ENCODE data around the gene GCH1. TPM values are rescaled to one million over a fixed set of nuclear protein-coding genes. Genes with fewer than 3 reads are reported as not detected.
"Not testable (repeated sequence)": the region's sequence is repeated elsewhere in the genome, so short reads cannot be mapped to it uniquely, and the experiment has no call there.

GCH1 gene
- total and polyA plus RNA-seq, 7 experiments from 2014 or later: 21.4 to 64.1 (median 23.2) TPM

GRCh38 chr14:54901380-54902142 lies 1.1 kb downstream of the GCH1 start:
- Mint-ChIP-seq H3K4me1 (peaks cover 9 to 38% (median 31%) of the 10 kb centered on the region in 7 donors), H3K27ac (peak overlapping the region; percentile 66 to 95 (median 88)), H3K9me3 (no peaks in the 10 kb centered on the region), H3K27me3 (no peaks in the 10 kb centered on the region), H3K36me3 (peaks cover 0 to 21% (median 3%) of the 10 kb centered on the region in 5 donors), H3K4me3 (peak overlapping the region; percentile 82 to 94 (median 90))
- Histone ChIP-seq H3K27ac (ENCODE audit: low read depth, low read length) (peak overlapping the region; percentile 88), H3K4me1 (ENCODE audit: control insufficient read depth in 2 of 2, insufficient read depth in 2 of 2, low read length in 2 of 2) (peaks cover 0 to 9% of the 10 kb centered on the region in 2 donors), H3K4me3 (ENCODE audit: low read length) (peak overlapping the region; percentile 99), H3K36me3 (ENCODE audit: control insufficient read depth in 2 of 3, insufficient read depth in 3 of 3, low read length in 3 of 3) (no peaks in the 10 kb centered on the region), H3K9me3 (ENCODE audit: control insufficient read depth in 2 of 3, low read length in 3 of 3) (no peaks in the 10 kb centered on the region), H3K27me3 (ENCODE audit: control insufficient read depth in 2 of 2, insufficient read depth in 2 of 2, low read length in 2 of 2) (no peaks in the 10 kb centered on the region)
- ChIA-PET POLR2A (interaction anchor here (0.6 to 1.9 kb wide), 7 partner anchors 20 to 415 kb away, joined by 3 to 23 read pairs (median 4); partner anchors contain the start of genes SOCS4 and WDHD1), CTCF (interaction anchor here (0.7 to 2.4 kb wide), 4 partner anchors 20 to 124 kb away, joined by 3 to 12 read pairs (median 5); no protein-coding TSS in a partner anchor)
- intact Hi-C loops (cut with micrococcal nuclease): loop anchor here (1.0 to 10.0 kb wide), 20 partner anchors 8 to 1747 kb away; partner anchors contain the start of genes CGRRF1 (in 2 of the 2), CNIH1 (in 2 of the 2), DLGAP5 (in 2 of the 2) and FBXO34 (in 2 of the 2)
- no peak for ATAC-seq
- peak in 4 of 9 donors; percentile 6 to 29 (median 18) for DNase-seq

- peaks cover 0 to 9% of the 10 kb centered on the region in 2 donors for H3K4me1 ChIP-seq (ENCODE audit: control insufficient read depth in 2 of 2, insufficient read depth in 2 of 2, low read length in 2 of 2)
- intact Hi-C loops (cut with micrococcal nuclease): no loop called here
- H3K4me3 ChIP-seq (ENCODE audit: low read length): no peak overlapping the region
- DNase-seq: no peak
- POLR2A ChIA-PET: interaction anchor here (0.6 to 1.6 kb wide), 4 partner anchors 9 to 94 kb away, joined by 3 to 8 read pairs (median 3); no protein-coding TSS in a partner anchor
- H3K4me1 Mint-ChIP-seq: peaks cover 16 to 50% (median 42%) of the 10 kb centered on the region in 7 donors
- peak overlapping the region in 4 of 9 donors; percentile 41 to 72 (median 60) for H3K27ac Mint-ChIP-seq
- H3K4me3 Mint-ChIP-seq: peak overlapping the region in 4 of 10 donors; percentile 7 to 35 (median 22)
- H3K27ac ChIP-seq (ENCODE audit: low read depth, low read length): no peak overlapping the region
- CTCF ChIA-PET: interaction anchor here (0.6 to 1.7 kb wide), 6 partner anchors 16 to 125 kb away, joined by 3 to 12 read pairs (median 4); no protein-coding TSS in a partner anchor
- H3K27me3 Mint-ChIP-seq: no peaks in the 10 kb centered on the region
- H3K36me3 ChIP-seq (ENCODE audit: control insufficient read depth in 2 of 3, insufficient read depth in 3 of 3, low read length in 3 of 3): no peaks in the 10 kb centered on the region
- no peak for ATAC-seq
- H3K9me3 ChIP-seq (ENCODE audit: control insufficient read depth in 2 of 3, low read length in 3 of 3): no peaks in the 10 kb centered on the region
- H3K27me3 ChIP-seq (ENCODE audit: control insufficient read depth in 2 of 2, insufficient read depth in 2 of 2, low read length in 2 of 2): no peaks in the 10 kb centered on the region
- H3K9me3 Mint-ChIP-seq: no peaks in the 10 kb centered on the region
- H3K36me3 Mint-ChIP-seq: peaks cover 0 to 12% (median 3%) of the 10 kb centered on the region in 5 donors
These were observed 3.1 kb downstream of the GCH1 start for GRCh38 chr14:54899573-54899972.

- DNase-seq: not testable (repeated sequence)
- H3K27ac Mint-ChIP-seq: peak overlapping the region in 4 of 9 donors; percentile 1 to 36 (median 18)
- POLR2A ChIA-PET: interaction anchor here (0.6 to 1.6 kb wide), 4 partner anchors 11 to 117 kb away, joined by 3 to 8 read pairs (median 3); no protein-coding TSS in a partner anchor
These were observed 4.6 kb downstream of the GCH1 start for GRCh38 chr14:54897809-54898555.

GRCh38 chr14:54895683-54896082 lies 6.9 kb downstream of the GCH1 start:
- ChIA-PET POLR2A (interaction anchor here (0.9 kb wide), 1 partner anchor 14 kb away, joined by 3 read pairs; no protein-coding TSS in a partner anchor), CTCF (interaction anchor here (3.7 kb wide), 1 partner anchor 14 kb away, joined by 21 read pairs; no protein-coding TSS in a partner anchor)
- Mint-ChIP-seq H3K27ac (peak overlapping the region in 4 of 9 donors; percentile 8 to 48 (median 28)), H3K4me3 (no peak overlapping the region), H3K27me3 (no peaks in the 10 kb centered on the region), H3K4me1 (peaks cover 19 to 55% (median 49%) of the 10 kb centered on the region in 7 donors), H3K36me3 (peaks cover 0 to 14% (median 5%) of the 10 kb centered on the region in 5 donors), H3K9me3 (no peaks in the 10 kb centered on the region)
- no peak for ATAC-seq
- intact Hi-C loops (cut with micrococcal nuclease): no loop called here
- Histone ChIP-seq H3K9me3 (ENCODE audit: control insufficient read depth in 2 of 3, low read length in 3 of 3) (no peaks in the 10 kb centered on the region), H3K27me3 (ENCODE audit: control insufficient read depth in 2 of 2, insufficient read depth in 2 of 2, low read length in 2 of 2) (no peaks in the 10 kb centered on the region), H3K36me3 (ENCODE audit: control insufficient read depth in 2 of 3, insufficient read depth in 3 of 3, low read length in 3 of 3) (no peaks in the 10 kb centered on the region), H3K27ac (ENCODE audit: low read depth, low read length) (no peak overlapping the region), H3K4me1 (ENCODE audit: control insufficient read depth in 2 of 2, insufficient read depth in 2 of 2, low read length in 2 of 2) (peaks cover 0 to 3% of the 10 kb centered on the region in 2 donors), H3K4me3 (ENCODE audit: low read length) (no peak overlapping the region)
- no peak for DNase-seq

More at GRCh38 chr14:54897809-54898555, 4.6 kb downstream of the GCH1 start:
- ATAC-seq; H3K36me3 ChIP-seq (ENCODE audit: control insufficient read depth in 2 of 3, insufficient read depth in 3 of 3, low read length in 3 of 3); intact Hi-C loops (cut with micrococcal nuclease); H3K4me1 ChIP-seq (ENCODE audit: control insufficient read depth in 2 of 2, insufficient read depth in 2 of 2, low read length in 2 of 2); H3K27me3 ChIP-seq (ENCODE audit: control insufficient read depth in 2 of 2, insufficient read depth in 2 of 2, low read length in 2 of 2); H3K4me3 ChIP-seq (ENCODE audit: low read length); H3K27me3 Mint-ChIP-seq; H3K4me3 Mint-ChIP-seq; H3K9me3 ChIP-seq (ENCODE audit: control insufficient read depth in 2 of 3, low read length in 3 of 3); H3K9me3 Mint-ChIP-seq; H3K27ac ChIP-seq (ENCODE audit: low read depth, low read length): not testable (repeated sequence)
- CTCF ChIA-PET: interaction anchor here (0.6 to 1.4 kb wide), 2 partner anchors 15 to 42 kb away, joined by 3 read pairs; no protein-coding TSS in a partner anchor
- Mint-ChIP-seq H3K4me1 (peaks cover 19 to 54% (median 47%) of the 10 kb centered on the region in 7 donors), H3K36me3 (peaks cover 0 to 12% (median 3%) of the 10 kb centered on the region in 5 donors)

- H3K4me1 Mint-ChIP-seq: peaks cover 17 to 54% (median 46%) of the 10 kb centered on the region in 7 donors
- POLR2A ChIA-PET: interaction anchor here (0.9 kb wide), 1 partner anchor 13 kb away, joined by 3 read pairs; no protein-coding TSS in a partner anchor
- CTCF ChIA-PET: interaction anchor here (0.6 to 3.7 kb wide), 2 partner anchors 13 to 87 kb away, joined by 3 to 21 read pairs; no protein-coding TSS in a partner anchor
These were observed 7.6 kb downstream of the GCH1 start for GRCh38 chr14:54894995-54895394.

More at GRCh38 chr14:54894995-54895394, 7.6 kb downstream of the GCH1 start:
- Histone ChIP-seq H3K9me3 (ENCODE audit: control insufficient read depth in 2 of 3, low read length in 3 of 3) (no peaks in the 10 kb centered on the region), H3K27me3 (ENCODE audit: control insufficient read depth in 2 of 2, insufficient read depth in 2 of 2, low read length in 2 of 2) (no peaks in the 10 kb centered on the region), H3K36me3 (ENCODE audit: control insufficient read depth in 2 of 3, insufficient read depth in 3 of 3, low read length in 3 of 3) (no peaks in the 10 kb centered on the region), H3K27ac (ENCODE audit: low read depth, low read length) (no peak overlapping the region), H3K4me3 (ENCODE audit: low read length) (no peak overlapping the region), H3K4me1 (ENCODE audit: control insufficient read depth in 2 of 2, insufficient read depth in 2 of 2, low read length in 2 of 2) (peaks cover 0 to 3% of the 10 kb centered on the region in 2 donors)
- Mint-ChIP-seq H3K27ac (peak overlapping the region in 6 of 9 donors; percentile 3 to 74 (median 30)), H3K27me3 (no peaks in the 10 kb centered on the region), H3K4me3 (no peak overlapping the region), H3K9me3 (no peaks in the 10 kb centered on the region), H3K36me3 (peaks cover 0 to 10% (median 6%) of the 10 kb centered on the region in 5 donors)
- no peak for ATAC-seq
- intact Hi-C loops (cut with micrococcal nuclease): no loop called here
- DNase-seq: no peak
